Trophoblast cell (in vitro differentiated cells and primary cell): Measurements from ENCODE around the gene SUN2.

Experiments
- DNase-seq, 2 donors: peaks; one replicate each; pipeline ENCODE4 v3.0.0-alpha.2; 2016
- H2AFZ ChIP-seq: 2 replicates; pipeline ENCODE4 v1.6.1; 2013; ENCODE audit warnings: low read length, moderate library complexity, mild to moderate bottlenecking; ENCODE audit not compliant: insufficient read depth, poor library complexity
- H2AK5ac ChIP-seq: 2 replicates; pipeline ENCODE4 v1.6.1; 2013; ENCODE audit warnings: mild to moderate bottlenecking, low read length
- H2BK120ac ChIP-seq: 2 replicates; pipeline ENCODE4 v1.6.1; 2013; ENCODE audit warnings: low read length, mild to moderate bottlenecking, moderate library complexity; ENCODE audit not compliant: insufficient read depth, poor library complexity
- H2BK12ac ChIP-seq: 2 replicates; pipeline ENCODE4 v1.6.1; 2013; ENCODE audit warnings: mild to moderate bottlenecking, low read length, moderate library complexity
- H2BK5ac ChIP-seq: 2 replicates; pipeline ENCODE4 v1.6.1; 2013; ENCODE audit warnings: low read length, low read depth, moderate library complexity, mild to moderate bottlenecking; ENCODE audit not compliant: poor library complexity
- H3K14ac ChIP-seq: 2 replicates; pipeline ENCODE4 v1.6.1; 2013; ENCODE audit warnings: mild to moderate bottlenecking, low read length
- H3K18ac ChIP-seq: 2 replicates; pipeline ENCODE4 v1.6.1; 2013; ENCODE audit warnings: mild to moderate bottlenecking, low read length
- H3K23ac ChIP-seq: 2 replicates; pipeline ENCODE4 v1.6.1; 2013; ENCODE audit warnings: low read length
- H3K27ac ChIP-seq: 2 replicates; pipeline ENCODE4 v1.5.1; 2013; ENCODE audit warnings: low read depth, mild to moderate bottlenecking, inconsistent platforms, low read length, moderate library complexity
- H3K27me3 ChIP-seq: 2 replicates; pipeline ENCODE4 v1.6.1; 2013; ENCODE audit warnings: inconsistent platforms, mild to moderate bottlenecking, low read length, moderate library complexity; ENCODE audit not compliant: insufficient read depth
- H3K36me3 ChIP-seq, 2 experiments: 1 replicate in 1 of 2; 2 replicates in 1 of 2; pipeline ENCODE4 v1.6.1; 2013; ENCODE audit warnings: low read length in 2 of 2, mild to moderate bottlenecking in 2 of 2, moderate library complexity in 1 of 2; ENCODE audit not compliant: insufficient read depth in 2 of 2, control insufficient read depth in 1 of 2
- H3K4ac ChIP-seq: 2 replicates; pipeline ENCODE4 v1.6.1; 2013; ENCODE audit warnings: low read depth, mild to moderate bottlenecking, low read length, moderate library complexity
- H3K4me1 ChIP-seq, 2 experiments: 1 replicate in 1 of 2; 2 replicates in 1 of 2; pipeline ENCODE4 v1.6.1; 2013; ENCODE audit warnings: low read length in 2 of 2, mild to moderate bottlenecking in 2 of 2, moderate library complexity in 1 of 2; ENCODE audit not compliant: insufficient read depth in 2 of 2, control insufficient read depth in 1 of 2
- H3K4me2 ChIP-seq: 2 replicates; pipeline ENCODE4 v1.6.1; 2013; ENCODE audit warnings: inconsistent platforms, mild to moderate bottlenecking, low read length, moderate library complexity
- H3K4me3 ChIP-seq: 2 replicates; pipeline ENCODE4 v1.5.1; 2013; ENCODE audit warnings: mild to moderate bottlenecking, low read depth, low read length, inconsistent platforms
- H3K79me1 ChIP-seq: one replicate; pipeline ENCODE4 v1.6.1; 2013; ENCODE audit warnings: low read length
- H3K79me2 ChIP-seq: 2 replicates; pipeline ENCODE4 v1.6.1; 2013; ENCODE audit warnings: low read length, mild to moderate bottlenecking; ENCODE audit not compliant: control insufficient read depth, insufficient read depth, poor library complexity
- H3K9ac ChIP-seq: 2 replicates; pipeline ENCODE4 v1.6.1; 2013; ENCODE audit warnings: mild to moderate bottlenecking, low read length
- H3K9me3 ChIP-seq: 2 replicates; pipeline ENCODE4 v1.6.1; 2013; ENCODE audit warnings: low read depth, mild to moderate bottlenecking, control low read depth, inconsistent platforms, low read length; ENCODE audit not compliant: insufficient read depth
- H4K12ac ChIP-seq: 2 replicates; pipeline ENCODE4 v1.6.1; 2013; ENCODE audit warnings: low read depth, mild to moderate bottlenecking, low read length, moderate library complexity
- H4K8ac ChIP-seq: 2 replicates; pipeline ENCODE4 v1.6.1; 2013; ENCODE audit warnings: low read depth, mild to moderate bottlenecking, low read length, moderate library complexity
- H4K91ac ChIP-seq: one replicate; pipeline ENCODE4 v1.6.1; 2013; ENCODE audit warnings: low read depth, mild to moderate bottlenecking, low read length, moderate library complexity
- WGBS: extraction: QIAGEN DNeasy Blood & Tissue Kit; methylation state at CpG from one replicate; pipeline ENCODE4 v1.1.7; 2013; ENCODE audit warnings: missing lambda C conversion rate; ENCODE audit not compliant: insufficient read length, insufficient coverage; ENCODE audit errors: extremely low coverage; 5-methylcytosine and 5-hydroxymethylcytosine counted together

Gene SUN2

GRCh38 chr22:38748487-38749136 is 7.2 kb downstream of the SUN2 start:
- Histone ChIP-seq H4K8ac (no peak overlapping the region), H2BK120ac (no peak overlapping the region), H3K18ac (no peak overlapping the region), H3K79me1 (no peaks in the 10 kb centered on the region), H2BK5ac (no peak overlapping the region), H2AFZ (no peak overlapping the region), H3K79me2 (no peaks in the 10 kb centered on the region), H3K4me1 (no peaks in the 10 kb centered on the region), H3K23ac (no peak overlapping the region), H3K4ac (no peak overlapping the region), H4K12ac (no peak overlapping the region), H3K36me3 (peaks cover 73 to 74% of the 10 kb centered on the region in 2 experiments), H3K4me2 (no peak overlapping the region), H3K9ac (no peak overlapping the region), H4K91ac (no peak overlapping the region), H2BK12ac (no peak overlapping the region), H3K27ac (no peak overlapping the region), H3K14ac (no peak overlapping the region), H3K4me3 (no peak overlapping the region), H3K9me3 (peaks cover 1% of the 10 kb centered on the region), H2AK5ac (no peak overlapping the region), H3K27me3 (no peaks in the 10 kb centered on the region)
- WGBS, result no CpG with 5 or more reads among the region's 14 CpGs
- no peak for DNase-seq

- Histone ChIP-seq H4K12ac (no peak overlapping the region), H4K8ac (no peak overlapping the region), H2BK12ac (no peak overlapping the region), H2AK5ac (no peak overlapping the region), H2AFZ (no peak overlapping the region), H3K4me2 (no peak overlapping the region), H4K91ac (no peak overlapping the region), H3K79me1 (no peaks in the 10 kb centered on the region), H3K23ac (no peak overlapping the region), H3K4me3 (no peak overlapping the region), H3K9me3 (peaks cover 1% of the 10 kb centered on the region), H3K14ac (no peak overlapping the region), H2BK5ac (no peak overlapping the region), H3K18ac (no peak overlapping the region), H3K27me3 (no peaks in the 10 kb centered on the region), H3K27ac (no peak overlapping the region), H3K9ac (no peak overlapping the region), H3K79me2 (no peaks in the 10 kb centered on the region), H3K4me1 (no peaks in the 10 kb centered on the region), H3K36me3 (peaks cover 71 to 75% of the 10 kb centered on the region in 2 experiments), H3K4ac (no peak overlapping the region), H2BK120ac (no peak overlapping the region)
- WGBS, result no CpG with 5 or more reads among the region's 14 CpGs
- DNase-seq, result no peak
These were observed 9.9 kb downstream of the SUN2 start for GRCh38 chr22:38745676-38746460.

GRCh38 chr22:38744981-38745380 is 10.8 kb downstream of the SUN2 start:
- no CpG with 5 or more reads among the region's 6 CpGs for WGBS
- H3K4me1 ChIP-seq, result no peaks in the 10 kb centered on the region
- H4K91ac ChIP-seq, result no peak overlapping the region
- H2BK12ac ChIP-seq, result no peak overlapping the region
- H3K4ac ChIP-seq, result no peak overlapping the region
- no peak overlapping the region for H2BK120ac ChIP-seq
- no peak for DNase-seq
- no peaks in the 10 kb centered on the region for H3K27me3 ChIP-seq
- H2BK5ac ChIP-seq, result no peak overlapping the region
- no peak overlapping the region for H4K8ac ChIP-seq
- H3K36me3 ChIP-seq, result peaks cover 71 to 75% of the 10 kb centered on the region in 2 experiments
- no peaks in the 10 kb centered on the region for H3K79me2 ChIP-seq
- no peak overlapping the region for H3K23ac ChIP-seq
- no peak overlapping the region for H3K14ac ChIP-seq
- H3K4me3 ChIP-seq, result no peak overlapping the region
- H4K12ac ChIP-seq, result no peak overlapping the region
- H3K4me2 ChIP-seq, result no peak overlapping the region
- H3K79me1 ChIP-seq, result no peaks in the 10 kb centered on the region
- H3K9me3 ChIP-seq, result no peaks in the 10 kb centered on the region
- H3K9ac ChIP-seq, result no peak overlapping the region
- H3K27ac ChIP-seq, result no peak overlapping the region
- H3K18ac ChIP-seq, result no peak overlapping the region
- no peak overlapping the region for H2AK5ac ChIP-seq
- H2AFZ ChIP-seq, result no peak overlapping the region

GRCh38 chr22:38742176-38742942 is 13.4 kb downstream of the SUN2 start:
- Histone ChIP-seq H4K8ac (no peak overlapping the region), H2AFZ (no peak overlapping the region), H3K9ac (no peak overlapping the region), H3K14ac (no peak overlapping the region), H4K91ac (no peak overlapping the region), H3K79me2 (no peaks in the 10 kb centered on the region), H4K12ac (no peak overlapping the region), H3K9me3 (no peaks in the 10 kb centered on the region), H3K18ac (no peak overlapping the region), H2AK5ac (no peak overlapping the region), H3K27me3 (no peaks in the 10 kb centered on the region), H3K27ac (no peak overlapping the region), H3K4me1 (no peaks in the 10 kb centered on the region), H3K4me3 (no peak overlapping the region), H2BK5ac (no peak overlapping the region), H3K4ac (no peak overlapping the region), H3K23ac (no peak overlapping the region), H2BK120ac (no peak overlapping the region), H3K36me3 (peaks cover 77 to 80% of the 10 kb centered on the region in 2 experiments), H2BK12ac (no peak overlapping the region), H3K79me1 (no peaks in the 10 kb centered on the region), H3K4me2 (no peak overlapping the region)
- no peak for DNase-seq
- no CpG with 5 or more reads among the region's 25 CpGs for WGBS
